NOMO-1 (cell line): ENCODE data around the gene PLCB1.
"Not testable (repeated sequence)": the region's sequence is repeated elsewhere in the genome, so short reads cannot be mapped to it uniquely, and the experiment has no call there.

Experiments
- DNase-seq, 2 experiments: peaks; one replicate each; lab custom pipeline; 2025; ENCODE audit not compliant: unreplicated experiment in 2 of 2; lab: John Stamatoyannopoulos, UW

Gene PLCB1

DNA sequence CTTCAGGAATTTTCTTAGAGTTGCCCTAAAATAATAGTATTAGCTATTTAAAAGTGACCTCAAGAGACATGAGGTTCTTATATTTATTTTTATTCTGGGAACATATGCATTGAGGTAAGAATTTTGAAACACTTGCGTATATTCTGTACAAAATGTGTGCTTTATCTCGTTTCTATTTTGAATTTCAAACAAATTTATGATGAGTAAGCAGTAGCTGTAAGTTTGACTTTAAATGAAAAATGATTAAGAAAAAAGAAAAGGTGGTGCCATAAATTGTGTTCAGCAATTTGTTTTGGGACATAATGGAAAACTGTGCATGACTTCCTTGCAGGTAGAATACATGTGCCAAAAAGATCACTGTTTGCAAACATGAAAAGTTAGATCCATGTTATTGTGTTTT, 503.8 kb downstream of the PLCB1 start:
- no peak for DNase-seq

DNA sequence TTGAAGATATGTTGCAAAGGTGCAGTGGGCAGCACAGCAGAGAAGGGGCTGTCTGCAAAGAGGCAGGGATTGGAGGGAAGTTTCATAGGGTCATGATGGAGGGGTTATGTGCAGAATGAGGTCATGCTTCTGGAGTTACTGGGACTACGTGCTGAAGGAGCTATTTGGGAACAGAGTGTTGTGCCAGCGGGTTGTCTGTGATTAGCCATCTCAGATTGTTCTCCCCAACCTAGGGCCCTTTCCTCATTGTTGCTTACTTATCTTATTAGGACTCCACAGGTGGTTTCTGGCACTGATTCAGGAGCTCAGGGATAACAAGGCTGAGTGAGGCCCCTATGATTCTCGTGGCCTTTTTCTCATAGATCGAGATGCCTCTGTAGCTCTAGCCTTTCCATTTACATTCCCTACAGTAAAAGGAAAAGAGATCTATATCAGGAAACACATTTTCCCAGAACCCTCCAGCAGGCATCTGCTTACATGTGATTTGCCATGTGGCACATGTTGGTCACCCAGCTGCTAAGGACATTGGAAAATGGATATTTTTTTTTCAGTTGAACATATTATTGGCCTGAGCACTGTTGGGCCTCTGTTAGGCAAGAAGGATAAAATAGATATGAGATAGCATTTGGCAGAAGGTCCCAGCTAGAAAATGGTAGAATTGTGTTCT, 507.2 kb downstream of the PLCB1 start:
- no peak for DNase-seq

DNA sequence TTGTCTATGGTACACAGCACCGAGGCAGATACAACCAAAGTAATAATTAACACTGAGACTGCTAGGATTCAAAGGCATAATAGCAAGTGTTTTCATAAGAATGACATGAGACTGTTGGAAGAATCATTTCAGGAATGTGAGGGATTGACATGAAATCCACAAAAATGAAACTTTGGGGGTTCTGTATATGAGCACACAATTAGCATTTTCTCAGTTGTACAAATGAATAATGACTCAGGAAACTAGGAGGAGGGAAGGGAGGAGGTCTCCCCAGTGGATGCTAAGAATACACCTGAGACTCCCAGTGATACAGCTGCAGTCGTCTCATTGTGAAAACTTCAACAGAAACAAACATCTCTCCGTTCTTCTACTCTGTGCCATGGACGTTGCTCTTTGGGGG, 508.4 kb downstream of the PLCB1 start:
- DNase-seq, result no peak

DNA sequence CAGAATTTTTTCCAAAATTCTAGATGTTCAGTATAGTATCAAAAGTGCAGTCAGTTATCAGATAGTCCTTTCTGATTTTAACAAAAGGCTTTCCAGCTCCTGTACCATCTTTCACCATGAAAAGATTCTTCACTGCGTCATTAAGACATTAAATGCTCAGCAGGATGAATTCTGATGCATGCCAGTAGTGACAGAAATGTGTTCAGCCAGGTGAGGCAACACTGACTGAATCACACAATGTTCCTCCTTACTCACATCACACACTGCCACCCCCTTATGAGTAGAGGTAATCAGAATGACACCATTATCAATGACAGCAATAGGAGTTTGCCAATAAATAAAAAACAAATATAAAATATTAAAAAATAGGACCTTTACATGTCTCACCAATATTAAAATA, 510.2 kb downstream of the PLCB1 start:
- no peak for DNase-seq

DNA sequence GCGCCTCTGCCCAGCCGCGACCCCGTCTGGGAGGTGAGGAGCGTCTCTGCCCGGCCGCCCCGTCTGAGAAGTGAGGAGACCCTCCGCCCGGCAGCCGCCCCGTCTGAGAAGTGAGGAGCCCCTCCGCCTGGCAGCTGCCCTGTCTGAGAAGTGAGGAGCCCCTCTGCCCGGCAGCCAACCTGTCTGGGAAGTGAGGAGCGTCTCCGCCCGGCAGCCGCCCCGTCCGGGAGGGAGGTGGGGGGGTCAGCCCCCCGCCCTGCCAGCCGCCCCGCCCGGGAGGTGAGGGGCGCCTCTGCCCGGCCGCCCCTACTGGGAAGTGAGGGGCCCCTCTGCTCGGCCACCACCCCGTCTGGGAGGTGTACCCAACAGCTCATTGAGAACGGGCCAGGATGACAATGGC, 512.4 kb downstream of the PLCB1 start:
- not testable (repeated sequence) for DNase-seq

DNA sequence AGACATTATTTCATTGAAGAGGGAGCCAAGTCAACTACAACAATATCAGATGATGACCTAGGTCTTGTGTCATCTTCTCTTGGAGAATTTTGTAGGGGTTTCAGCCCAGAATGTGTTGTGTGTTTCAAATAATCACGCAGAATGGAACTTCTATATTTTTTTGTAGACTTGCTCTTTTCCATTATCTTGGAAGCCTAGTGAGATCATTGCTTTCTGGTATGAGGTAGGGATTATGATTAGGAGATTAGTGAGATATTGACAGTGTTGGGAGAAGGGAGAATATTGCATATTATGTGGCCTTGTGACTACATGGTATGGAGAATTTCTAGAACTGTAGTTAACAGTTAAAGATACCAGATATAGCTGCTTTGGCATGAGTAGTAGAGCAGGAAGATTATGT, 513.3 kb downstream of the PLCB1 start:
- no peak for DNase-seq

DNA sequence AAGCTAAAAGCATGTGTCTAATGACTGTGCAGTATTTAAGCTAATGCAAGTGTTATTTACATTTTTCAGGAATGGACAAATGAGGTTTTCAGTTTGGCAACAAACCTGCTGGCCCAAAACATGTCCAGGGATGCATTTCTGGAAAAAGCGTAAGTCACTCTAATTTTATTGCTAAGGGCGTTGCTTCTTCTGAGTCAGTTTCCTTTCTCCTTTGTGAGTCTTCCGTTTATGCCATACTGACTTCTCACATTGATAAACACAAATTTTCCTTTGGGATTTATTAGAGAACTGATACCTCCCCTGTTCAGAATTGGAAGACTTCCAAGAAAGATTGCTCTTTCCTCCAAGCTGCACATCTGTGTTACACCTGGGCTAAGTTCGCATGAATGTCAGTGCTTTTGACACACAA, 514.0 kb downstream of the PLCB1 start:
- no peak for DNase-seq

DNA sequence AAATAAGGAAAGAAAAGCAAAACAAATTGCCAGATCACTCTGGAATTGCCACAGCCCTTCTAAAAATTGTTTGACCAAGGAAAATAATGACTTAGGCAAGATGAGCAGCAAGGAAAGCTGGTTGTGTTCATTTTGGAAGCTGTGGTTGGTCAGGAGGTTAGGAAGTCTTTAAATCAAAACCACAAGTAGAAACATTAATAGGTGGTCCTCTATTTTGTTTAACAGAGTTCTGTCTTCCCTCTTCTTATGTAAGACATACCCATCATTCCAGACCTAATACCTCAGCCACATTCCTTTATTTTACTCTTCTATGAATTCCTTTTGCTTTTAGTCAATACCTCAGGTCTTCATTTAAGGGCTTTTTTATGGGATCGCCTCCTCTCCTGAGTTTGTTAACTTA, 514.6 kb downstream of the PLCB1 start:
- no peak for DNase-seq

DNA sequence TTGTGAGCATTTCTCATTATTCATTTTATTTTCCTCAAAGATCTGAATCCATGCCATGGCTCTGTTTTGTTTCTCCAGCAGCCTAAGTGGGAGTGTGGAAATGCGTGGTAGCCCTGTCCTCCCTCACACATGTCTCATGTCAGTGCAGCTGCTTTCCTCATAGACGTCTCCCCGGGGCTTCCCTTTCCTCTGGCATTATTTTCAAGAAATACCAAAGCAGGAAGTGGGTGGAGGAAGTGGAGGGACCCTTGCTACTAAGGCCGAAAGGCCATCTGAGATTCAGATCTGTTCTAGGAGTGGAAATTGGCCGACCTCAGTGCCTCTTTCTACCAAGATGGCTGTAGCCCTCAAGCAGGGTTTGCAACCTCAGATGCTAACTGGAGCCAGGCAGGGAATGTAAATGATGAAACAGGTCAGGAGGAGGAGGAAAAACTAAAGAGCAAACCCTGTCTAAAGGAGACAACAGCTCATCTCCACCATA, 515.9 kb downstream of the PLCB1 start:
- DNase-seq, result no peak

DNA sequence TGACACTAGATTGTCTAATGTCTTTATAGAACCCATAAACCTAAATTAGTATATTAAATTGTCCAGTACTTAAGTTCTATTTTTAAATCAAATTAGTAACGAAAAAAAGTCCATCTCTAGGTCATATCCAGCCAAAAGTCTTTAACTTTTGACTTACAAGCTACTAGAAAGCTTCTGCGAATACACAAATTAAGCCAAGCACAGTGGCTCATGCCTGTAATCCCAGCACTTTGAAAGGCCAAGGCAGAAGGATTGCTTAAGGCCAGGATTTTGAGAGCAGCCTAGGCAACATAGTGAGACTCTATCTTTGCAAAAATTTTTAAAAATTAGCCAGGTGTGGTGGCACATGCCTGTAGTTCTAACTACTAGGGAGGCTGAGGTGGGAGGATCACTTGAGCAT, 516.4 kb downstream of the PLCB1 start:
- no peak for DNase-seq

DNA sequence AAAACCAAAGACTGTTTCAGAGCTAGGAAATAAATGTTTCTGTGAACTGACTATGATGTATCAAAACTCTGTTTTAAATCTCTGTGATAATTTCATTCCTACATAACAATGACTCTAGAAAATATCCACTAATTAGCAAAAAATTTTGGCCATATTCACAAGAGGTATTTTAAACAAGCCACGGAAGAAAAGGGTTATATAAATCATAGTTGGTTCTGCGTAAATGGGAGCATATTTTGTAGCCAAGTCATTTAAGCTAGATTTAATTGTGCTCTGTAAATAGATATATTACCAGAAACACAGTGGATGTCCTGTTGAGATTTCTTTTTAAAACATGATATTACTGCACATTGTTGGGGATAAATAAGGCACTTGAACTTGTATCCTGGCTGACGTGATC, 520.3 kb downstream of the PLCB1 start:
- no peak for DNase-seq

DNA sequence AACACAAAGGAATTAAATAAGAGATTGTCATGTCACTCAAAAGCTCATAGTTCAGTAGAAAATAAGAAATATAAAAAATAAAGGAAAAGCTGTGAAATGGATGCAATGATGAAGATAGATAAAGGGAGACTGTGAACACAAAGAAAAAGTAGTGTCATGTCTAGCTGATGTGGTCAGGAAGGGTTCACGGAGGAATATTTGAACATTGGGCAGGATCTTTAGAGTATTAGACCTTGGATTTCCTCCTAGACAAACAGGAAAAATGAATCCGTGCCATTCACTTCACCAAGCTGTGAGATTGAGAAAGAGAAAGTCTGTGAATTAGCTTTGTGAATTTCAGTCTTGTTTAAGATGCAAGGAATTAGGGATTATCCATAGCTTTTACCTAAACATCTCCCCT, 522.4 kb downstream of the PLCB1 start:
- no peak for DNase-seq

DNA sequence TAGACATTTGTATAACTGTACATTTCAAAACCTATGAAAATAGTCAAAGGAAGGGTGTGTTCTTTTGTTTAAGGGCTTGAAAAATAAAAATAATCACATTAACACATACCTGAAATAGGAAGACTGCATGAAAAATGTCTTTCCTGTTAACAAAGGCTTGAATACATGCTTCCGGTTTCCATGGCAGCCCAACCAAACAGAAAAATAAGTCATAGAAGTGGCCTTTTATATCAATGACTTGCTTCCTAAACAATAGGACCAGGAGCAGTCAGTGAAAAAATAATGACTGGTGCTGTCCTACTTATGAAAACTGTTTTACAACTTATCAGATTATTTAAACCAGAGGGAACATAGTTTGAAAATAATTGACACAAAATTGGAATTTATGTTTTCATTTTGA, 524.3 kb downstream of the PLCB1 start:
- no peak for DNase-seq

DNA sequence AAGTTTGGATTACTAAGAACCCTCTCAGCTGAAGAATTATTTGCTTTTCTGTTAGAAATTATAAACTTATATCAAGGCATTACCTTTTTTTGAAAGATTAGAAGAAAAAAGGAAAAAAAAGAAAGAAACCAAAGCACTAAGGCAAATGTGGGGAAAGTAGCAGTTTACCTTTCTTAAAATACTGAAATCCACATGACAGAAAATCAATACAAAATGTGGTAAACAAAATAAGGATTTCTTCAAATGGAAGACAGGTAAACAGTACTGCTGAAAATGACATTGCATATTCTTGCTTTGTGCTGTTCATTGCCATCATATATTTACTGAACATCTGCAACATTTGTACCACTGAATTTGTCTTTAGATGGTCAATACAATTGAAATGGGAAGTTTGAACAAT, 525.6 kb downstream of the PLCB1 start:
- no peak for DNase-seq

DNA sequence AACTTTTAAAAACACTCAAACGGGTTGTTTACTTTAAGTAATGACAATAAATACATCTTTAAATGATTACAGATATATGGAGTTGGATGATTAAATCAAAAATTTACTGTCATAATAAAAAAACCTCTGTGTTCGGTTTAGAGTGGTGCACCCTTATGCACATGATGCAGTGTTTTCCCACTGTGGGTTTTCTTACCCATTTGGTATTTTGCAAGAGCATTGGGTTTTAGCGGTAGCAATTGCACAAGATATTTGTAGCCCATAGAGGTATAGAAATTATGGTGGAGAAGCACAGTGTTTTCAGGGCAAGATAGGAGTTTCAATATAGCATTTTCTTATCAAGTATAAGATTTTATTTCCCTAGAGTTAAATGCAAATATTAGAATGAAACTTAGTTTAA, 526.0 kb downstream of the PLCB1 start:
- DNase-seq, result peak; percentile 52 to 65

DNA sequence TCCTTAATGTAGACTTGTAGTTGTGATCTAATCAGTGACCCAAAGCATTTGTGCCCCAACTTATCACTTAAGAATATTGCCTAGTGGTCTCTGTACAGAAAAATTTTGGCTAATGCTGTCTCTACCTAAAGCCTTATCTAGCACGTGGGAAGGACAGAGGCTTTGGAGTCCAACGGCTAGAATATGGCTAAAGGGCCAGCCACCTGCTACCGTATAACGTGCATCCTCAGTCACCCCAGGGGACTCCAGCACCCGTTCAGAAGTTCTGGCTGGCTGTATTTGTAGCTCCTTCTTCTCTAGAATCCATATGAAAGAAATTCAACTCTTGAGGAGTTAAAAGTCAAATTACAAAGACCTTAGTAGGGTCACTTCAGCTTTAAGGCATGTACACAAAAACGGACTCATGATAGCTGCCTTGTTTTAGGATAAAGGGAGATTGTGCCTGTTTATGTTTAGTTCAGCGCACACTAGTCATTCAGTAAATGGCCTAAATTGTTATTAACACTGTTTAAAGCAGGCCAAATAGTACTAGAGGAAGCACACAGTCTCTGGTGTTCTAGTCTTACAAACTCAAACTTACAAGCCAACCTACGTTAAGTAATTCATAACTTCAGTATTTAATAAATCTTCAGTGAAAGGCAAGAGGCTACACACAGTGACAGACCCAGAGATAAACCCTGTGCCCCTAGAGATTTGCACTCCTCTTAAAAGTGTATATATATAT, 529.3 kb downstream of the PLCB1 start:
- DNase-seq, result peak in 1 of 2 experiments; percentile 46

DNA sequence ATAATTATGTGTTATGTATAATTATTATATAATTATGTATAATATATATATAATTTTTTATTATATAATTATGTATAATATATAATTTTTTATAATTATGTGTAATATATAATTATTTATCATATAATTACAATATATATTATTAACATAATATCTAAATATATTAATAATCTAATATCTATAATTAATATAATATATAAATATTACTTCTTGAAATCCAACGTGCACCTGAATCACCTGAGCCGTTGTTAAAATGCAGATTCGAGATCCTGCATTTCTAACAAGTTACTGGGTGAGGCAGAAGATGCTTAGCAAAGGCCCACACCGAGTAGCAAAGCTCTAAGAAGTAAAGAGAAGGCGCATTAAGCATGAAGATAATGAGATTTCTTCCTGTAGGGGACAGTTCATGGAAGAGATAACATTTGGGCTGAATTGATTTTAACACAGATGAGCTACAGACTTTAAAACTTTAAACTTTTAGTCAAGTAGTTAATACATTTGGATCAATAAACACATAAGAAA, 530.4 kb downstream of the PLCB1 start:
- DNase-seq, result peak; percentile 10 to 21

DNA sequence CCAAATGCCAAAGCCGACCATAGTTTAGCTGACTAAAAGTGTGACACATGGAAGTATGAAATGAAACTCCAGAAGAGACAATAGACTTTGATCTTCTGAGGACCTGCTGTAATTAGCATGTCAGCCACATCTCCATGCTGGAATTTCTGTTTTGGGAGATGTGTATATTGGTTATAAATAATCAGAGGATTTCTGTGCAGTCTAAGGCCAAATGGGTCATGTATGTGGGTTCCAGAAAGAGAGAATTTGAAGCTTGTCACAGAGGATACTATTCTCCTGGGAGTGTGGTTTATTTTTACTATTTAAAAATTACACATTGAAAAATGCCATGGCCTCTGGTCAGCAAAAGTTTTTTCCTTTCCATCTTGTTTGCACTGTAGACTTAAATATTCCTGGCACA, 531.4 kb downstream of the PLCB1 start:
- DNase-seq, result no peak

DNA sequence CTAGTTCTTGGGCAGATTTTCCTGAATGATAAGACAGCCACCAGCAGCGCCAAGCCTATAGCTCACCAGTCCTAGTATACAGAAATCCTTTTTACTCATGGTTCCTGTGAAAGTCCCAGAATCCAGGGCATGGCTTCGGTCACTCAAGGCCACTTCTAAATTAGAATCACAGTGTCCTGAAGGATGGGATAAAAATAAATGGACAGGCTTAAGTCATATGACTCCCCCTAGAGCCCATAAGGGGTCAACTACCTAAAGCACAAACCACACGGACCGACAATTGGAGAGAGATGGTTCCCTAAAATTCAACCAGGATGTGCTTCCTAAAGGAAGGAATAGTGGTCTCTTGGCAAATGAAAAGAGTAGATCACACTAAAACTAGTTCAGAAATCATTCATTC, 532.7 kb downstream of the PLCB1 start:
- DNase-seq, result no peak

DNA sequence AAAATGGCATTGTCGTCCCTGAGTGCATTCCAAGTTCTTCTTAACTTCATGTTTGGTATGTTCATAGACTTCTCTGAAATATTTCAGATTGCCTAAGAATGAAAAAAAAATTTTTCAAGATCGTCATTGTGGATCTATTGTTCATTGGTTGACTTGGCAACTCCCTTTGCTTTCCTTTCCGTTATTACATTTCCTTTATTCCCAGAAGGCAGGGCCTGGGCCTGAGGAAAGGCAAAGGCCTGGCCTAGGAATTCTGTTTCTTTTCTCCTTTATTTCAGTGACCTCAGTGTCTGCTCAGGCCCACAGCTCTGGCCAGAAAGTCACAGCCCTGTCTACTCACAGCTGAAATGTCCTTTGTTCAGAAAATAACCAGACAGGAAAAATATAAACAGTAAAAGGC, 535.2 kb downstream of the PLCB1 start:
- DNase-seq, result no peak

DNA sequence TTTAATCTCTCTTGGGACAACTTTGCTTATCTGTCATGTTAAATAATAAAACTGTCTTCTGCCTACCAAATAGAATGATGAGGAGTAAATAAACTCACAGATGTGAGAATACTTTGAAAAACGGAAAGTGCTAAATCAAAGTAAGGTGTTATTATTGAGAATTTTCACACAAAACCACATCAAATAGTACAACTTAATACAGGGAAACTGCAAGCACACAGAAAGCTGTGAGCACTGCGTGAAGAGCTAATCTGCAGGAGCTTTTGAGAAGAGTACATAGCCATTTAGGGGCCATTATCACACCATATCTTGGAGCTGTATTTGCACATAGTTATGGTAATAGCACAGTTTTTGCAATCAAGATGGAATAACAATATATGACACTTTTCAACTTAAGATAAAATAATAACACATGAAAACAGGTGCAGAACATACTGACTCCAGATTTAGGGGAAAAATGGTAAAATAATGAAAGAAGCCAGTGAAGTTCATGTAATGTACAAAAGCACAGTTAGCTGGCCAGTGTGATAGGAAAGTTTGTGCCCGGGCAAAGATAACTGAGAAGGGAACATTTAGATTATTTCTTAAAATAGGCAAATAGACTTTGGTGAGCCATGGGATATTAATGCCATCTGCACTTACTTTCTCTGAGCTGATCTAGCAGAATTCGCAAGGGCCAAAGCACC, 538.3 kb downstream of the PLCB1 start:
- DNase-seq, result no peak

DNA sequence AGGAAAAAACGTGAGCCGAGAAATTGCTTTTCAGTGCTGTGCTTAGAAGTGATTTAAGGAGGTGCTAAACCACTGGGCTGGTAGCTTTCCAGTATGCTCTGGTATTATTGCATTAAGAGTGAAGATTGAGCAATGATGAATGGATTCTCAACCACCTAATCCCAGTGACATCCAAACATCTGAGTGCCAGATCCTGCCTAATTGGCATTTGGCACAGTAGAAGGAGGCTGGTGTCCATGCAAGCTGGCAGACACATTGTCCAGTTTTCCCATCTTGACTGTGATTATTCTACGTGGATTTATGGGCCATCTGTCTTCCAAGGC, 538.8 kb downstream of the PLCB1 start:
- DNase-seq, result no peak
